Stimulated activated effector memory CD8-positive, alpha-beta T cell treated with anti-CD3 and anti-CD28 coated beads, Interleukin-12 subunit alpha, Interleukin-12 subunit beta, amount 100 ng/mL, for 72 hours (primary cell): ENCODE results near the gene HOTAIR.

Experiments
- ATAC-seq: fragments of 150-1000 bp; cut with Tn5 transposase; 2 replicates; pipeline ENCODE4 v1.10.0; 2021
- DNase-seq, 2 donors: peaks; one replicate each; pipeline ENCODE4 v3.0.0; 2021 to 2022; ENCODE audit warnings: low spot score in 2 of 2
- H3K27ac Mint-ChIP-seq: one replicate; pipeline ENCODE4 v1.8.0; 2022; ENCODE audit warnings: mild to moderate bottlenecking, mixed read lengths
- H3K36me3 Mint-ChIP-seq: one replicate; pipeline ENCODE4 v1.8.0; 2022; ENCODE audit warnings: mild to moderate bottlenecking, mixed read lengths
- H3K4me1 Mint-ChIP-seq: one replicate; pipeline ENCODE4 v1.8.0; 2022; ENCODE audit warnings: mixed read lengths
- H3K4me3 Mint-ChIP-seq: one replicate; pipeline ENCODE4 v1.8.0; 2022; ENCODE audit warnings: mild to moderate bottlenecking, mixed read lengths
- H3K9me3 Mint-ChIP-seq: one replicate; pipeline ENCODE4 v1.8.0; 2022; ENCODE audit warnings: mixed read lengths

The HOTAIR gene

DNA sequence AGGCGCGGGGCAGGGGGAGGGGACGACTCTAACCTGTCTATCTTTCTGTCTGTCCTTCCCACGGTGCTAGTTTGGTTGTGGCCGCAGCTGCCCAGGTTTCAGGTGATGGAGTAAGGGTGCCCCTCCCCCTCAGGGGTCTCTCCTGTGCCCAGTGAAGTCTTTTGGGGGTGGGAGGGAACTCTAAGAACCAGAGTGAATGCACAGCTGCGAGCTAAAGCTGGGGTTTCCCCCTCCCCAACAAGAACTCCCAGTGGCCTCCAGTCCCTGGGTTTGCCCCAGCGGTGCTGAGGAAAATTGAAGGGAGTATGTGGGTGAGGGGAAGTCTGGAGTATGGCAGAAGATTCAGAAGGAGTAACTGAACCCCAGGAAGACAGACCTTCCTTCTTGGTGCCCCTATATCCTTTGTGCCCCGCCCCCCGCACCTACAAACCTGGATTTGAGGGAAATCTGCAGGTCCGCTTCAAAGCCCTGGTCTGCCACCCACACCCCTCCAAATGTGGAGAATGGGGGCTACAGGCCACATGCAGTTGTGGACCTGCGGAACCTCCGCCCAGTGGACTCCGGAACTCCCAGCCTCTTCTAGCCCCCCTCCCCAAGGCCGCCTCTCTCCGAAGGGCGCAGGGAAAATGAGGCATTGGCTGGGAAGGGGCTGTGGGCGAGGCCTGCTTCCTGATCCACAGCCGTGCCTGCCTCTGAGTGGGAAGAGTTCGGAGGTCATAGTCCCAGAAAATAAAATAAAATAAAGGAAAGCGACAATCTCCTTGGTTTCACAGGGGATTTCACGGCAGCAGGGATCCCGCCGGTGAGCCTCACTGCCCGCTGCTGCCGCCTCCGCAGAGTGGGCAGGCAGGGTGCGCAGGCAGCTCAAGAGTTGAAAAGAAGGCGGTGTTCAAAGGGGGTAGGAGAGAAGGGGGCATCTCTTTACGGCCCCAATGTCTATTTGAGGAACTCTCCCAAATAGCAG is 21.8 kb upstream of the HOTAIR start:
- Mint-ChIP-seq H3K27ac (peak overlapping the region; percentile 82), H3K9me3 (no peaks in the 10 kb centered on the region), H3K4me1 (peaks cover 59% of the 10 kb centered on the region), H3K4me3 (peak overlapping the region; percentile 86), H3K36me3 (peaks cover 6% of the 10 kb centered on the region)
- ATAC-seq (no peak), DNase-seq (no peak)

DNA sequence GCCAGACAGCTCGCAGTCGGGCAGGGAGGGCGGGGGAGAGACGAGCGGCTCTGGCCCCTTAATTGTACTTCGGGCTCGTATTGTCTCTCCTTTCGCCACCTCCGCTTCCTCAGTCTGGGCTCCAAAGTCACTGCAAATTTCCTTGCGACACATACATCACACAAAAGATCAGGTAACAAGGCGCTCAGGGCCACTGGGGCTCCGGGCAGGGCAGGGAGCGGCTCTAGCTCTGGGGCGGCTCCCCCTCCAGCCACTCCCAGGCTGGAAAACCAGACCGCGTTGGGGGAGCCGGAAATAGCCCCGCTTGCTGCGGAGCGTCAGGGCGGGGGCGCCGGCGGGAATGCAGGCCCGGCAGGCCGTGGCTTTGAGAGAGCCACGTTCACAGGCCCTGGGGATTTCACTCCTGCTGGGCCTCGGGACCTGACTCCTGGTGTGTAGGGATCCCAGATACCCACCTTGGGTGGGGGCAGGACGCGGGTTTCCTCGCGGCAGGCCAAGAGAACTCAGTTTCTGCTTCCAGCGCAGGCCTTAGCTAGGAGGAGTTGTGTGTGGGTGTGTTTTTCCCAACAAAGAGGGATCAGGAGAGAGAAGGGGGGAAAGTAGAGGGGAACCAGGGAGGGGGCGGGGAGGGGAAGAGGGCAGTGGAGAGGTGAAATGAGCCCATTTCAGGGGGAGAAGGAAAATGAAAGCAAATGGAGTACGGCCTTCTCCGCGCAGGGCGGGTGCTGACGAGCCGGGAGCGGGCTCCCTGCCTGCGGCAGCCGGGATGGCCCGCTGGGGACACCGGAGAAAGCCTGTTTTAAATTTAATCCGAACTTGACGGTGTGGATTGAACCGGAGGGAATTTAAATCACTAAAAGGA is 20.9 kb upstream of the HOTAIR start:
- H3K4me3 Mint-ChIP-seq = peak overlapping the region; percentile 86
- no peaks in the 10 kb centered on the region for H3K9me3 Mint-ChIP-seq
- peaks cover 66% of the 10 kb centered on the region for H3K4me1 Mint-ChIP-seq
- peaks cover 6% of the 10 kb centered on the region for H3K36me3 Mint-ChIP-seq
- DNase-seq (no peak), ATAC-seq (peak; percentile 42)
- peak overlapping the region; percentile 82 for H3K27ac Mint-ChIP-seq

DNA sequence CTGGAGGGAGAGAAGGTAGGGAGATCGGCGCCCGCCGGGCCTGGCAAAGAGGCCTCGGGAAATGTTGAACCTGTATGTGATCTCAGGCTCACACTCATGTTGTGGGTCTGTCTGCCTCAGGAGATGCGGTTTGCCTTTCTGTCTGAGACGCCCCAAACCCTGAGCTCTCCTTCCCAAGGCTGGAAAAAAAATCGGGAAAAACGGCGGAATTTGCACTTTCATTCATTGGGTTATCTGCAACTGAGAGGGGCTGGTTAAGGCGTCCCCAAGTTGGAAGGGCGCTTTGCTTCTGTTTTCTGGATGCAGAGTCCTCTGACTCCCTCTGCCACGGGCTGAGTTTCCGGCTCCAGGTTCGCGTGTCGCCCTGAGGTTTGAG is 20.2 kb upstream of the HOTAIR start:
- peaks cover 68% of the 10 kb centered on the region for H3K4me1 Mint-ChIP-seq
- H3K9me3 Mint-ChIP-seq = no peaks in the 10 kb centered on the region
- no peak for DNase-seq
- peak overlapping the region; percentile 82 for H3K27ac Mint-ChIP-seq
- H3K36me3 Mint-ChIP-seq = peaks cover 6% of the 10 kb centered on the region
- no peak for ATAC-seq
- H3K4me3 Mint-ChIP-seq = peak overlapping the region; percentile 86

DNA sequence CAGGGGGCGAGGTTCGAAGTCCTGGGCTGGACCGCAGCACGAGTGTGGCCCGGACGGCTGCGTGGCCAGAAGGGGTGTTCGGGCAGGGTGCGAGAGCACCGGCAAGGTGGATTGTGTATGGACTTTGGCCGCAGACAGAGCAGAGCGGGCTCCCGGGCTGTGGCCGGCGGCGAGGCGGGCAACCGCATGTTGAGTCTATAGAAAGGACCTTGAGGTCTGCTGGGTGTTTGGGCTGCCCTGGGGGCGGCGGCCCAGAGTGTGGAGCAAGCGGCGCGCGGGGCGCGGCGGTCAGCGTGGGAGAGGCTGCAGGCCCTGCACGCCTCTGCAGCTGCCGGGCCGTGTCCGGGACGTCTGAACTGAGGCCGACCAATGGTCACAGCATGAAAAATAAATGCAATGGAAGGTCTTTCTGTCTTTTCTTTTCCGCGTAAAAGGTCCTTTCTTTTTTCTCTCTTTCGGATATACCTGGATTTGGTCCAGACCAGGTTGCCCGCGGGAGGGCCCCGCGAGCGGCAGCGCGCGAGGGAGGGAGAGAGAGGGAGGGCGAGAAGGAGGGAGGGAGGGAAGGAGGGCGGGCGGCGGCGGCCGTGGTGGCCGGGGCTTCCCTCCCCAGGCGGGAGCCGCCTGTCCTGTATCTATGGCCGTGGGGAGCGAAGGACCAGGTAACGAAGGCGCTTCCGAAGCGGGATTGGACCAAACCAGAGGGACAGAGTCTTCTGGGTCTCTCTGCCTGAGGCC is 19.7 kb upstream of the HOTAIR start:
- Mint-ChIP-seq H3K4me3 (peak overlapping the region; percentile 86), H3K36me3 (peaks cover 6% of the 10 kb centered on the region), H3K27ac (peak overlapping the region; percentile 82), H3K4me1 (peaks cover 68% of the 10 kb centered on the region), H3K9me3 (no peaks in the 10 kb centered on the region)
- DNase-seq = no peak
- no peak for ATAC-seq

GRCh38 chr12:53994009-53994263 is 19.2 kb upstream of the HOTAIR start:
- peak overlapping the region; percentile 86 for H3K4me3 Mint-ChIP-seq
- DNase-seq = no peak
- H3K36me3 Mint-ChIP-seq = peaks cover 6% of the 10 kb centered on the region
- no peak for ATAC-seq
- peaks cover 71% of the 10 kb centered on the region for H3K4me1 Mint-ChIP-seq
- peak overlapping the region; percentile 76 for H3K27ac Mint-ChIP-seq
- H3K9me3 Mint-ChIP-seq = no peaks in the 10 kb centered on the region

DNA sequence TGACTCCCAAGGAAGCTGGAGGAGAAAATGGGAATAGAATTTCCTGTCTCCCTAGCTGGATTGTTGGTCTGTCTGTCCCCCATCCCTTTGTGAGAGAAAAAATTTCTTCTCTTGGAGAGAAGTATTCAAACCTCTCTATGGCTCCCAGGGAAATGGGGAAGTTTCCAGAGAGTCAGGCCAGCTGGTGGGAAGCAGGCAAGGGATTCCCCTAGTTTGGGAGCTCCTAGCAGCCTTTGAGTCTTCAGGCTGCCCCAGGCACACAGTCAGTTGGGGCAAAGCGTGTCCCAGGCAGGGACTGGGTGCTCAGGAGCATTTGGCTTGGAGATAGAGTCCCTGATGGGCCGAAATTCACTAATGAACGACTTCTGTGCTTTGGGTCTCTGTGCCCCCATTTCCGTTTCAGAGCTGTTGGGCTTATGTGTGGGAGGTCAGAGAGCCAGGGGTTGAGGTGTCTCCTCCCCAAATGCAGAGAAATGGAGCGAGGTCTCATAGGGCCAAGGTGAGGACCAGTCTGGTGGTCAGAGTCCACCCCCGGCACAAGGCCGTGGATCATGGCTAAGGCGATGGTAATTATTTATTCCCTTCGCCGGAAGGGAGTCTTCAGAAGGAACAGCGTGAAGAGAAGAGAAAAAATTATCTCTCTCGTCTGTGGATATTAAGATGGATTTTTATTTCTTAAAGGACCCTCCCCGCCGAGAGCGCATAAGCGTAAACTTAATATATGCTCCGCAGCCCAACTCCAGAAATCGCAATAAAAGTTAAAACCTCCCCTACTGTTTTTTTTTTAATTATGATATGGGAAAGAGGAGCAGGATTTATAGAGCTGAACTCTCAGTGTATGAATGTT is 18.6 kb upstream of the HOTAIR start:
- no peaks in the 10 kb centered on the region for H3K9me3 Mint-ChIP-seq
- DNase-seq = no peak
- peak overlapping the region; percentile 86 for H3K4me3 Mint-ChIP-seq
- ATAC-seq = no peak
- H3K27ac Mint-ChIP-seq = peak overlapping the region; percentile 76
- H3K36me3 Mint-ChIP-seq = peaks cover 6% of the 10 kb centered on the region
- peaks cover 70% of the 10 kb centered on the region for H3K4me1 Mint-ChIP-seq

DNA sequence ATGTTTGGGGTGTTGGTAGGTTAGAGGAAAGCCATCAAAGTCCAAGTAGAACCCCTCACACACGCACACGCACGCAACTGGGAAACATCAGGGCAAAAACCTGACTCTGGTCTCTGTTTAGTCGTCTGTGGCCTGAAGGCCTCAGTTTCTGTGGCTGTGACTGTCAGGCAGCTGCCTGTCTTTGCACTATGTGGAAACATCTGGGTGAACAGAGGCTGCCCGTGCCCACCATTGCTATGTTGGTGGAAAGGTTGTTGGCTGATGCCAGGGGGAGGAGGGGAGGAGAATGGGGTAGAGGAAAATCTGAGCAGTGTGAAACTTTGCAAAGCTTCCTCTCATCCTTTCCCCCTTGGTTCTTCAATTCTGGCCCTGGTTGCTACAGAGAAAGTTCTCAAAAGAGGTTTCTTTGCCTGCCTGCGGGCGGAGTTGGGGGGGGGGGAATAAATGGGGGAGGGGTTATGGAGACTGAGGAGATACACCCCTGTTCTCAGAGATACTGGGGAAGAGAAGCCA is 17.7 kb upstream of the HOTAIR start:
- Mint-ChIP-seq H3K27ac (no peak overlapping the region), H3K4me3 (no peak overlapping the region), H3K4me1 (peaks cover 64% of the 10 kb centered on the region), H3K36me3 (peaks cover 6% of the 10 kb centered on the region), H3K9me3 (no peaks in the 10 kb centered on the region)
- ATAC-seq (no peak), DNase-seq (no peak)

DNA sequence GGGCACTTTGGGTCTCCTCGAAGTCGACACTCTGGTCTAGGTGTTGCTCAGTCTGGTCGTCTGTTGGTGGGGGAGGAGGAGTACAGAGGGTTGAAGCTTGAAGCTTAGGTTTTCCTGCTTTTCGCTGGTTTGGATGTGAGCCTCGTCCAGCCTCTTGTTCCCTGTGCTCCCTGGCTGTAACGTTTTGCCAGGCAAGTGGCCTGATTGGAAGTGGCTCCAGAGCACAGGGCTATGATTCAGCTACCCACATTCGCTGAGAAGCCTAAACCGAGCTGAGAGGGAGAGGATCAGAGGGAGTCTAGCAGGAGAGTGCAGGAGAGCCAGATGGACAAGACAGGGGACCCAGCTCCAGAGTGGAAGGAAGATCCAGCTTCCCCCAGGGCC is 16.3 kb upstream of the HOTAIR start:
- Mint-ChIP-seq H3K36me3 (peaks cover 6% of the 10 kb centered on the region), H3K27ac (no peak overlapping the region), H3K4me1 (peaks cover 57% of the 10 kb centered on the region), H3K9me3 (no peaks in the 10 kb centered on the region), H3K4me3 (no peak overlapping the region)
- no peak for ATAC-seq
- no peak for DNase-seq

DNA sequence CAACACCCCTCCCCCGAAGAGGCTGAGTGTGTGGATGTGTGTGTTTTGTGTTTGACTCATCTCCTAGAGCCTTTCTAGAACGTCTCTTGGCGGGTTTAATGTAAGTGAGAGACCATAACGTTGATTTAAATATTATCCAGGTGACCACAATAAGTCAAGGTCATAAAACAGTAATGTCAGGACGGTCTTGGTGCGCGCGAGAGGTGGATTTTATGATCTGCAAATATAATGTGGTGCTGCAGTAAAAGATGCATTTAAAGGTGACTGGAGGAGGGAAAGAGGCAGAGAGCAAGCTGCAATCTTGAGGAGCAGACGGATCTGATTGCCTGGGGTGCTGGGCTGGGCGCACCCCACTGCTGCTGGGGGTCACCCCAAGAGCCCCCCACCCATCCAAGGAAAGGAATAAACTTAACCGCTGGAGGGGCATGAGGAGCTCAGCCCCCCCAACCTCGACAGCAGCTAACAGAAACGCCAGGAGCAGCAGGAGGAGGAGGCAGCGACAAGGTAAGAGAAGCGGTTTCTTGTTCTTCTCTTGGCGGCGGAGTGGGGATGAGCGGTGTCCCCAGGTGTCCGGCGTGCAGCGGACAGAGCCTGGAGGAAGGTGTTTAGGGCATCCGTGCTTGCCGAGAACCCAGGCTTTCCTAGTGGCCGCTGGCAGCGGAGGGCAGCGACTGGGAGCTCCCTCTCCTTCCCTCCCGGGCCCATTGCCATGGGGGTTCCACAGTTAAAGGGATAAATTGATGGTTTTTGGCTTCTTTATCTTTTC is 15.7 kb upstream of the HOTAIR start:
- peaks cover 6% of the 10 kb centered on the region for H3K36me3 Mint-ChIP-seq
- H3K9me3 Mint-ChIP-seq = no peaks in the 10 kb centered on the region
- no peak for DNase-seq
- H3K4me3 Mint-ChIP-seq = peak overlapping the region; percentile 28
- no peak for ATAC-seq
- H3K4me1 Mint-ChIP-seq = peaks cover 56% of the 10 kb centered on the region
- H3K27ac Mint-ChIP-seq = no peak overlapping the region

- no peaks in the 10 kb centered on the region for H3K9me3 Mint-ChIP-seq
- H3K36me3 Mint-ChIP-seq = peaks cover 15% of the 10 kb centered on the region
- peak; percentile 9 for ATAC-seq
- DNase-seq = no peak
- peaks cover 58% of the 10 kb centered on the region for H3K4me1 Mint-ChIP-seq
- peak overlapping the region; percentile 28 for H3K4me3 Mint-ChIP-seq
- no peak overlapping the region for H3K27ac Mint-ChIP-seq
These were observed 14.7 kb upstream of the HOTAIR start for GRCh38 chr12:53989227-53990113.

DNA sequence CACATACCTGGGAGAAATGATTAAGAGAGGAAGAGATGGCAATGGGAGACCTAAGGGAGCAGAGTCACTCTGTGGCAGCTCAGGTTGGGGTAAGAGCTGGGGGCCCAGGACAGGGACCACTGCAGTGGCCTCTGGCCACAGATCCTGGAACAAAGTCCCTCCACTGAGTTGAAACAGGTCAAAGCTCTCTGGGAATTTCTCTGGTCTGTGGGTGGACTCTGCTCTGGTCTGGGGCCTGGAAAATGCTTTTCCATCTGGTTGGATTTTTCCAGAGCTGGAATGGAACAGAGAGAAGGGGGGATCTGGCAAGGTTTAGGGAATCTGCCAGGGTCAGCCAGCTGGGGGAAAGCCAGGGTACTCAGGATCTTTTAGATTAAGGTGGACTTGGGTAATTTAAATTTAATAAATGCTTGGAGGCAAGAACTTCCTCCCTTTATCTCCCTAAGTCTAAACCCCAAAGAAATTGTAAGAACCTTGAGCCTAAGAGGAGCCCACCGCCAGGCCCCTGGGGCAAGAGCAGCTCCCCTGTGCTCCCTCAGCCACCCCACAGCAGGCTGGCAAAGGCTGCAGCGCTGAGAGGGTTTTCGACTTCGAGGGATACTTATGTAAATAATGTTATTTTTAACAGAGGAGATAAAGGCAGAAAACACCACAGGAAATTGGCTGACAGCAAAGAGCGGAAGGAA is 13.9 kb upstream of the HOTAIR start:
- Mint-ChIP-seq H3K36me3 (peaks cover 10% of the 10 kb centered on the region), H3K4me3 (peak overlapping the region; percentile 28), H3K9me3 (no peaks in the 10 kb centered on the region), H3K4me1 (peaks cover 56% of the 10 kb centered on the region), H3K27ac (no peak overlapping the region)
- no peak for DNase-seq
- ATAC-seq = no peak

DNA sequence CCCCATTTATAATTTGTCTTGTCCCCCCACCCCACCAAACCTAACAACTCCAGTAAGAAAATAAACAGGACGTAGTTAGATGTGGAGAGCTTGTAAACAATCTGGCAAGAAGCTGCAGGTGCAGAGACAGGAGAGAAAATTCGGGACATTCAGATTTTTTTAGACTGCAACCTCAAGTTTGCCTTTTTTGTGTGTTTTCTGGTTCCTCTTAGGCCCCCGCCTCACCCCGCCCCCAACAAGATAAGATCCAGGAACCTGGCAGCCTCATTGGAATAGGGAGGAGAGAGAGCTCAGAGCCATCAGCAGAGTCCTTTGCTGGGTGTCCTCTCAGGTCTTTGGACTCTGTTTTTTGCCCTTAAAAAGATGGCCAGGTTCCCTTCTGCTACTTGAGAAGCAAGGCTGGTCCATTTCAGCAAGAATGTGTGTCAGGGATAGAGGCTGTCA is 13.1 kb upstream of the HOTAIR start:
- H3K27ac Mint-ChIP-seq = no peak overlapping the region
- ATAC-seq = no peak
- no peak overlapping the region for H3K4me3 Mint-ChIP-seq

More for the DNA sequence above, 13.1 kb upstream of the HOTAIR start:
- Mint-ChIP-seq H3K9me3 (no peaks in the 10 kb centered on the region), H3K36me3 (peaks cover 9% of the 10 kb centered on the region), H3K4me1 (peaks cover 61% of the 10 kb centered on the region)
- DNase-seq = no peak
